ENCODE results near the gene PPIL4. TPM values are rescaled to one million over a fixed set of nuclear protein-coding genes. Genes with fewer than 3 reads are reported as not detected.

The PPIL4 gene
- total and polyA plus RNA-seq, 10 of the 15 experiments (the other 5 are each of a cell fraction or from before 2014, with no cell fraction given) = 8.0 to 28.4 (median 24.3) TPM

GRCh38 chr6:149471801-149472200 is 74.0 kb downstream of the PPIL4 start (continued):
- TF ChIP-seq LARP7 (IDR thresholded peaks at IDR 0.05) = no peak
- no peak for TF ChIP-seq MAX (IDR thresholded peaks at IDR 0.05; ENCODE audit: low read depth, low read length)
- TF ChIP-seq NRF1 (conservative IDR thresholded peaks at IDR 0.05; ENCODE audit: low read depth, low read length) = no peak
- TF ChIP-seq NFXL1 (IDR thresholded peaks at IDR 0.05; ENCODE audit: borderline replicate concordance) = no peak
- peak; percentile 19; the same call in 1 of the 2 replicates for TF ChIP-seq SMC3 (IDR thresholded peaks at IDR 0.05; ENCODE audit: borderline replicate concordance, low read length)
- TF ChIP-seq EP300 (IDR thresholded peaks at IDR 0.05; ENCODE audit: borderline replicate concordance in 1 of 2, control insufficient read depth in 1 of 2, low read depth in 2 of 2, low read length in 2 of 2) = peak; percentile 64 to 67; a peak in 3 of 4 replicates
- peak; percentile 79 for TF ChIP-seq TCF12 (IDR thresholded peaks at IDR 0.05; ENCODE audit: low read depth, low read length)
- TF ChIP-seq CHD2 (IDR thresholded peaks at IDR 0.05; ENCODE audit: borderline replicate concordance, low read depth, low read length) = peak; percentile 32; the same call in 1 of the 2 replicates
- peak; percentile 40; the same call in 1 of the 2 replicates for TF ChIP-seq PKNOX1 (IDR thresholded peaks at IDR 0.05)
- no peak for TF ChIP-seq RB1 (IDR thresholded peaks at IDR 0.05; ENCODE audit: borderline replicate concordance)
- TF ChIP-seq KAT2A (conservative IDR thresholded peaks at IDR 0.05; ENCODE audit: control insufficient read depth, low read depth, low read length) = no peak
- TF ChIP-seq ESRRA (IDR thresholded peaks at IDR 0.05; ENCODE audit: low read length) = no peak
- no peak for TF ChIP-seq HDAC6 (IDR thresholded peaks at IDR 0.05; ENCODE audit: unreplicated experiment)
- TF ChIP-seq IRF4 (IDR thresholded peaks at IDR 0.05; ENCODE audit: low read depth, low read length) = peak; percentile 42; the same call in 1 of the 2 replicates
- TF ChIP-seq CBFB (IDR thresholded peaks at IDR 0.05; ENCODE audit: low read depth) = peak; percentile 91
- peak; percentile 98 for TF ChIP-seq RUNX3 (IDR thresholded peaks at IDR 0.05; ENCODE audit: low read length)
- TF ChIP-seq USF1 (IDR thresholded peaks at IDR 0.05; ENCODE audit: borderline replicate concordance, extremely low read length, insufficient read depth, low read depth, low read length) = no peak
- TF ChIP-seq SUZ12 (IDR thresholded peaks at IDR 0.05; ENCODE audit: unreplicated experiment) = no peak
- TF ChIP-seq BCL3 (IDR thresholded peaks at IDR 0.05; ENCODE audit: borderline replicate concordance, insufficient read depth, low read depth, low read length, poor library complexity, severe bottlenecking) = no peak
- no peak for TF ChIP-seq TCF7 (IDR thresholded peaks at IDR 0.05; ENCODE audit: borderline replicate concordance)
- no peak for TF ChIP-seq GABPA (IDR thresholded peaks at IDR 0.05; ENCODE audit: low read depth)
- TF ChIP-seq CBX5 (IDR thresholded peaks at IDR 0.05; ENCODE audit: low read depth) = no peak
- peak; percentile 81; the same call in 1 of the 2 replicates for TF ChIP-seq ZBED1 (IDR thresholded peaks at IDR 0.05; ENCODE audit: borderline replicate concordance)
- TF ChIP-seq SMAD1 (IDR thresholded peaks at IDR 0.05; ENCODE audit: low read depth, partially characterized antibody) = no peak
- 0 out of 2 replicates have a peak, but pooled peaks have one; percentile 43 for TF ChIP-seq ATF2 (IDR thresholded peaks at IDR 0.05; ENCODE audit: low read length)
- TF ChIP-seq ZSCAN29 (IDR thresholded peaks at IDR 0.05) = no peak
- no peak for TF ChIP-seq CBX3 (IDR thresholded peaks at IDR 0.05; ENCODE audit: borderline replicate concordance, low read depth)
